Trophoblast cell (in vitro differentiated cells and primary cell): ENCODE data around the gene SUN2.

Experiments
- DNase-seq, 2 donors: peaks; one replicate each; pipeline ENCODE4 v3.0.0-alpha.2; 2016
- H2AFZ ChIP-seq: 2 replicates; pipeline ENCODE4 v1.6.1; 2013; ENCODE audit warnings: low read length, moderate library complexity, mild to moderate bottlenecking; ENCODE audit not compliant: insufficient read depth, poor library complexity
- H2AK5ac ChIP-seq: 2 replicates; pipeline ENCODE4 v1.6.1; 2013; ENCODE audit warnings: mild to moderate bottlenecking, low read length
- H2BK120ac ChIP-seq: 2 replicates; pipeline ENCODE4 v1.6.1; 2013; ENCODE audit warnings: low read length, mild to moderate bottlenecking, moderate library complexity; ENCODE audit not compliant: insufficient read depth, poor library complexity
- H2BK12ac ChIP-seq: 2 replicates; pipeline ENCODE4 v1.6.1; 2013; ENCODE audit warnings: mild to moderate bottlenecking, low read length, moderate library complexity
- H2BK5ac ChIP-seq: 2 replicates; pipeline ENCODE4 v1.6.1; 2013; ENCODE audit warnings: low read length, low read depth, moderate library complexity, mild to moderate bottlenecking; ENCODE audit not compliant: poor library complexity
- H3K14ac ChIP-seq: 2 replicates; pipeline ENCODE4 v1.6.1; 2013; ENCODE audit warnings: mild to moderate bottlenecking, low read length
- H3K18ac ChIP-seq: 2 replicates; pipeline ENCODE4 v1.6.1; 2013; ENCODE audit warnings: mild to moderate bottlenecking, low read length
- H3K23ac ChIP-seq: 2 replicates; pipeline ENCODE4 v1.6.1; 2013; ENCODE audit warnings: low read length
- H3K27ac ChIP-seq: 2 replicates; pipeline ENCODE4 v1.5.1; 2013; ENCODE audit warnings: low read depth, mild to moderate bottlenecking, inconsistent platforms, low read length, moderate library complexity
- H3K27me3 ChIP-seq: 2 replicates; pipeline ENCODE4 v1.6.1; 2013; ENCODE audit warnings: inconsistent platforms, mild to moderate bottlenecking, low read length, moderate library complexity; ENCODE audit not compliant: insufficient read depth
- H3K36me3 ChIP-seq, 2 experiments: 1 replicate in 1 of 2; 2 replicates in 1 of 2; pipeline ENCODE4 v1.6.1; 2013; ENCODE audit warnings: low read length in 2 of 2, mild to moderate bottlenecking in 2 of 2, moderate library complexity in 1 of 2; ENCODE audit not compliant: insufficient read depth in 2 of 2, control insufficient read depth in 1 of 2
- H3K4ac ChIP-seq: 2 replicates; pipeline ENCODE4 v1.6.1; 2013; ENCODE audit warnings: low read depth, mild to moderate bottlenecking, low read length, moderate library complexity
- H3K4me1 ChIP-seq, 2 experiments: 1 replicate in 1 of 2; 2 replicates in 1 of 2; pipeline ENCODE4 v1.6.1; 2013; ENCODE audit warnings: low read length in 2 of 2, mild to moderate bottlenecking in 2 of 2, moderate library complexity in 1 of 2; ENCODE audit not compliant: insufficient read depth in 2 of 2, control insufficient read depth in 1 of 2
- H3K4me2 ChIP-seq: 2 replicates; pipeline ENCODE4 v1.6.1; 2013; ENCODE audit warnings: inconsistent platforms, mild to moderate bottlenecking, low read length, moderate library complexity
- H3K4me3 ChIP-seq: 2 replicates; pipeline ENCODE4 v1.5.1; 2013; ENCODE audit warnings: mild to moderate bottlenecking, low read depth, low read length, inconsistent platforms
- H3K79me1 ChIP-seq: one replicate; pipeline ENCODE4 v1.6.1; 2013; ENCODE audit warnings: low read length
- H3K79me2 ChIP-seq: 2 replicates; pipeline ENCODE4 v1.6.1; 2013; ENCODE audit warnings: low read length, mild to moderate bottlenecking; ENCODE audit not compliant: control insufficient read depth, insufficient read depth, poor library complexity
- H3K9ac ChIP-seq: 2 replicates; pipeline ENCODE4 v1.6.1; 2013; ENCODE audit warnings: mild to moderate bottlenecking, low read length
- H3K9me3 ChIP-seq: 2 replicates; pipeline ENCODE4 v1.6.1; 2013; ENCODE audit warnings: low read depth, mild to moderate bottlenecking, control low read depth, inconsistent platforms, low read length; ENCODE audit not compliant: insufficient read depth
- H4K12ac ChIP-seq: 2 replicates; pipeline ENCODE4 v1.6.1; 2013; ENCODE audit warnings: low read depth, mild to moderate bottlenecking, low read length, moderate library complexity
- H4K8ac ChIP-seq: 2 replicates; pipeline ENCODE4 v1.6.1; 2013; ENCODE audit warnings: low read depth, mild to moderate bottlenecking, low read length, moderate library complexity
- H4K91ac ChIP-seq: one replicate; pipeline ENCODE4 v1.6.1; 2013; ENCODE audit warnings: low read depth, mild to moderate bottlenecking, low read length, moderate library complexity
- WGBS: extraction: QIAGEN DNeasy Blood & Tissue Kit; methylation state at CpG from one replicate; pipeline ENCODE4 v1.1.7; 2013; ENCODE audit warnings: missing lambda C conversion rate; ENCODE audit not compliant: insufficient read length, insufficient coverage; ENCODE audit errors: extremely low coverage; 5-methylcytosine and 5-hydroxymethylcytosine counted together

SUN2 gene

GRCh38 chr22:38709306-38709705 lies 46.5 kb downstream of the SUN2 start:
- H3K27ac ChIP-seq: no peak overlapping the region
- no peak overlapping the region for H3K14ac ChIP-seq
- no peak overlapping the region for H2BK5ac ChIP-seq
- no peak overlapping the region for H4K8ac ChIP-seq
- H3K4me3 ChIP-seq: no peak overlapping the region
- H3K18ac ChIP-seq: no peak overlapping the region
- no peak overlapping the region for H2BK120ac ChIP-seq
- DNase-seq: no peak
- H3K79me1 ChIP-seq: peaks cover 6% of the 10 kb centered on the region
- H2BK12ac ChIP-seq: no peak overlapping the region
- WGBS: no CpG with 5 or more reads among the region's 3 CpGs
- H3K79me2 ChIP-seq: peaks cover 6% of the 10 kb centered on the region
- no peak overlapping the region for H2AK5ac ChIP-seq
- H3K27me3 ChIP-seq: no peaks in the 10 kb centered on the region
- H3K4me2 ChIP-seq: no peak overlapping the region
- H3K9ac ChIP-seq: no peak overlapping the region
- H3K36me3 ChIP-seq: no peaks in the 10 kb centered on the region
- peaks cover 3 to 20% of the 10 kb centered on the region in 2 experiments for H3K4me1 ChIP-seq
- H4K12ac ChIP-seq: no peak overlapping the region
- H3K23ac ChIP-seq: no peak overlapping the region
- H2AFZ ChIP-seq: no peak overlapping the region
- H3K4ac ChIP-seq: no peak overlapping the region
- no peak overlapping the region for H4K91ac ChIP-seq
- H3K9me3 ChIP-seq: no peaks in the 10 kb centered on the region

DNA sequence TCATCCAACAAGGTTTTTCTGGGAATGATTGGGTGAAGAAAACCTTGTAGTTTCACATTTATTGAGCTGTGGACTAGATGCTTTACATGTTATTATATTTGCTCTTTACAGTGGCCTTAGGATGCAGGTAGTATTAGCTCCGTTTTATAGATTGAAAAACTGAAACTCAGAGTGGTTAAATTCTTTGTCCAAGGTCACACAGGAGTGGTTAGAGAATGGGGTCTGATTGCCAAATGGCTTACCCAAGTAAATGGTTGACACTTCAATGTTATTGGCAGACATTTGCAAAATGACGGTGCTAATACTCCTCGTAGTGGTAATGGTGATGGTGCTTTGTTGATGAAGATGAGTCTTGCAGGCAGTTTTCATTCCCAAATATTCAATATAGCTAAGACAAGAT lies 47.8 kb downstream of the SUN2 start:
- no peak overlapping the region for H3K18ac ChIP-seq
- H2AFZ ChIP-seq: no peak overlapping the region
- H2BK12ac ChIP-seq: no peak overlapping the region
- H4K8ac ChIP-seq: no peak overlapping the region
- H3K36me3 ChIP-seq: no peaks in the 10 kb centered on the region
- H3K4me1 ChIP-seq: peaks cover 3 to 13% of the 10 kb centered on the region in 2 experiments
- H4K91ac ChIP-seq: no peak overlapping the region
- no peak overlapping the region for H2AK5ac ChIP-seq
- H3K9ac ChIP-seq: no peak overlapping the region
- no CpG with 5 or more reads among the region's 3 CpGs for WGBS
- H3K79me2 ChIP-seq: peaks cover 6% of the 10 kb centered on the region
- peaks cover 6% of the 10 kb centered on the region for H3K79me1 ChIP-seq
- H2BK120ac ChIP-seq: no peak overlapping the region
- no peak overlapping the region for H3K4me3 ChIP-seq
- no peak overlapping the region for H3K4ac ChIP-seq
- no peak overlapping the region for H2BK5ac ChIP-seq
- no peaks in the 10 kb centered on the region for H3K9me3 ChIP-seq
- no peak for DNase-seq
- no peaks in the 10 kb centered on the region for H3K27me3 ChIP-seq
- H3K4me2 ChIP-seq: no peak overlapping the region
- no peak overlapping the region for H3K27ac ChIP-seq
- no peak overlapping the region for H4K12ac ChIP-seq
- H3K23ac ChIP-seq: no peak overlapping the region
- no peak overlapping the region for H3K14ac ChIP-seq

GRCh38 chr22:38707346-38707745 lies 48.5 kb downstream of the SUN2 start:
- Histone ChIP-seq H3K14ac (no peak overlapping the region), H2BK120ac (no peak overlapping the region), H3K4me1 (peaks cover 3 to 11% of the 10 kb centered on the region in 2 experiments), H2AFZ (no peak overlapping the region), H3K4me3 (no peak overlapping the region), H3K79me2 (peaks cover 6% of the 10 kb centered on the region), H3K18ac (no peak overlapping the region), H3K79me1 (peaks cover 6% of the 10 kb centered on the region), H3K4ac (no peak overlapping the region), H3K9me3 (no peaks in the 10 kb centered on the region), H2AK5ac (no peak overlapping the region), H4K8ac (no peak overlapping the region), H3K9ac (no peak overlapping the region), H2BK5ac (no peak overlapping the region), H3K4me2 (peak overlapping the region; percentile 98), H3K23ac (no peak overlapping the region), H2BK12ac (no peak overlapping the region), H3K27me3 (no peaks in the 10 kb centered on the region), H3K36me3 (no peaks in the 10 kb centered on the region), H3K27ac (no peak overlapping the region), H4K12ac (no peak overlapping the region), H4K91ac (no peak overlapping the region)
- WGBS: no CpG with 5 or more reads among the region's 2 CpGs
- peak; percentile 18 to 55 for DNase-seq

DNA sequence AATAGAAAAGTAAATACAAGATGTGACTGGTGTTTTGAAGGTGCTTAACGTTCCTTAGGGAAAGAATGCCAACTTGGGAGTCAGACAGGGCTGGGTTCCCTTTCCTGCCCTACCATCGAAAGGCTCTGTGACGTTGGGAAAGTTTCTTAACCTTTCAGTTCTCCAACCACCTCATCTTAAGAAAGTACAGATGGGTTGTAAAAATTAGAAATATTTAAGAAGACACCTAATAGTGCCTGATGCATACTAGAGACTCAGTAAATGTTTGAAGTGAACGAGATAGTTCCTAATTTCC lies 49.0 kb downstream of the SUN2 start:
- H3K4me1 ChIP-seq: peaks cover 3 to 7% of the 10 kb centered on the region in 2 experiments

More for the DNA sequence above, 49.0 kb downstream of the SUN2 start:
- Histone ChIP-seq H3K9ac (peak overlapping the region; percentile 96), H2AFZ (no peak overlapping the region), H3K9me3 (no peaks in the 10 kb centered on the region), H2AK5ac (no peak overlapping the region), H4K12ac (no peak overlapping the region), H3K14ac (no peak overlapping the region), H3K18ac (no peak overlapping the region), H3K27me3 (no peaks in the 10 kb centered on the region), H3K27ac (no peak overlapping the region), H2BK5ac (no peak overlapping the region), H4K91ac (no peak overlapping the region), H3K23ac (peak overlapping the region; percentile 27), H2BK120ac (no peak overlapping the region), H3K36me3 (no peaks in the 10 kb centered on the region), H3K4ac (peak overlapping the region; percentile 67), H4K8ac (no peak overlapping the region), H3K79me1 (peaks cover 6% of the 10 kb centered on the region), H2BK12ac (no peak overlapping the region), H3K4me3 (no peak overlapping the region), H3K4me2 (peak overlapping the region; percentile 98), H3K79me2 (peaks cover 6% of the 10 kb centered on the region)
- peak in 1 of 2 donors; percentile 17 for DNase-seq
- WGBS: no CpG with 5 or more reads among the region's 4 CpGs
